Activated CD8-positive, alpha-beta T cell treated with anti-CD3 and anti-CD28 coated beads for 36 hours (primary cell): Measurements from ENCODE around the gene SPINK8. TPM values are rescaled to one million over a fixed set of nuclear protein-coding genes. Genes with fewer than 3 reads are reported as not detected.
"Not testable (repeated sequence)": the region's sequence is repeated elsewhere in the genome, so short reads cannot be mapped to it uniquely, and the experiment has no call there.

Experiments used
- ATAC-seq: fragments of 200-7000 bp; cut with Tn5 transposase; one replicate; pipeline ENCODE4 v1.10.0; 2021; ENCODE audit warnings: mild to moderate bottlenecking, moderate library complexity
- CTCF ChIA-PET: fragments of 350-600 bp; sonication (Branson Sonifier 250); formaldehyde crosslinking; loops from one replicate; lab custom pipeline; 2021; ENCODE audit warnings: antibody characterized with exemption; lab: Charles Lee
- POLR2A ChIA-PET: fragments of 350-600 bp; sonication (Branson Sonifier 250); formaldehyde crosslinking; loops from one replicate; lab custom pipeline; 2021; ENCODE audit warnings: antibody characterized with exemption; lab: Charles Lee
- DNase-seq: peaks from one replicate; pipeline ENCODE4 v3.0.0-alpha.2; 2020
- H3K27ac Mint-ChIP-seq: one replicate; pipeline ENCODE4 v1.8.0; 2021; ENCODE audit warnings: mild to moderate bottlenecking, mixed read lengths
- H3K27me3 Mint-ChIP-seq: one replicate; pipeline ENCODE4 v1.8.0; 2021; ENCODE audit warnings: mixed read lengths
- H3K36me3 Mint-ChIP-seq: one replicate; pipeline ENCODE4 v1.8.0; 2021; ENCODE audit warnings: low read depth, mixed read lengths
- H3K4me1 Mint-ChIP-seq: one replicate; pipeline ENCODE4 v1.8.0; 2021; ENCODE audit warnings: low read depth, mixed read lengths
- H3K4me3 Mint-ChIP-seq: one replicate; pipeline ENCODE4 v1.8.0; 2021; ENCODE audit warnings: mild to moderate bottlenecking, moderate library complexity, mixed read lengths
- H3K9me3 Mint-ChIP-seq: one replicate; pipeline ENCODE4 v1.8.0; 2021; ENCODE audit warnings: mixed read lengths
- intact Hi-C: fragments of 100-400 bp; cut with micrococcal nuclease; formaldehyde crosslinking; loops from one replicate; pipeline ENCODE4 v1.10.0; 2022
- total RNA-seq, 2 experiments: library from RNA; stranded (reverse); gene quantifications; one replicate each; pipeline ENCODE4 v1.2.3, GENCODE V29; 2021
- TF ChIP-seq, protein P1 (sequence below): fragments of 200-600 bp; IDR thresholded peaks from one replicate; pipeline ENCODE4 v1.8.0; 2022; ENCODE audit warnings: antibody characterized with exemption, mild to moderate bottlenecking

Gene SPINK8
- total RNA-seq, 2 experiments from 2014 or later = not detected

DNA sequence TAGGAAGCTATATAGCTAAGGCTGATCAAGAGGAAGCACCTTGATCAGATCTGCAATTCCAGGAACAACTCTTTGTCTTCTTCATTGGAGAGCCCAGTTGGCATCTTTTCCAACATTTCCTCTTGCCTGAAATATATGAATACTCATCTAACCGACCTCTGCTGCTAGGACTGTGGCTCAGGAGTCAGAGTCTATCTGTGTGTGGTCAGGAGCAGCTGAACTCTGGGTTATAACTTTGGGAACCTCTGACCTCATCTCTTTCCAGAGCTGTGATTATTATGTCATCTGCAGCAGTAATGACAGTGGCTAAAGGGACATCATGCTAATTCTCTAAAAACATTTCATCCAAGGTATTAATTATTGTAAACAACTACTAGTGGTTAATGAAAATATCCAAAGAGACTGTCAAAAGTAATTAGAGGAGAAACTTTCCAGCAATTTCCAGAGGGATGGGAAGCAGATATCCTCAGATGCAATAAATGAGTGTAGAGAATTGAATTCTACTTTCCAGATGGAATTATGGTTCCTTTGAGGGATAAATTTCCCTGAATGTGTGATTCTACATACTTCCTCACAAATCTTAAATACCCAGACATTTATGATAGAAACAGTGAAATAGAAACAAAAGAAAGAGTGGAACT lies 11.5 kb upstream of the SPINK8 start:
- TF ChIP-seq, protein P1, sequence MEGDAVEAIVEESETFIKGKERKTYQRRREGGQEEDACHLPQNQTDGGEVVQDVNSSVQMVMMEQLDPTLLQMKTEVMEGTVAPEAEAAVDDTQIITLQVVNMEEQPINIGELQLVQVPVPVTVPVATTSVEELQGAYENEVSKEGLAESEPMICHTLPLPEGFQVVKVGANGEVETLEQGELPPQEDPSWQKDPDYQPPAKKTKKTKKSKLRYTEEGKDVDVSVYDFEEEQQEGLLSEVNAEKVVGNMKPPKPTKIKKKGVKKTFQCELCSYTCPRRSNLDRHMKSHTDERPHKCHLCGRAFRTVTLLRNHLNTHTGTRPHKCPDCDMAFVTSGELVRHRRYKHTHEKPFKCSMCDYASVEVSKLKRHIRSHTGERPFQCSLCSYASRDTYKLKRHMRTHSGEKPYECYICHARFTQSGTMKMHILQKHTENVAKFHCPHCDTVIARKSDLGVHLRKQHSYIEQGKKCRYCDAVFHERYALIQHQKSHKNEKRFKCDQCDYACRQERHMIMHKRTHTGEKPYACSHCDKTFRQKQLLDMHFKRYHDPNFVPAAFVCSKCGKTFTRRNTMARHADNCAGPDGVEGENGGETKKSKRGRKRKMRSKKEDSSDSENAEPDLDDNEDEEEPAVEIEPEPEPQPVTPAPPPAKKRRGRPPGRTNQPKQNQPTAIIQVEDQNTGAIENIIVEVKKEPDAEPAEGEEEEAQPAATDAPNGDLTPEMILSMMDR = no peak
- ATAC-seq = no peak
- no peaks in the 10 kb centered on the region for H3K9me3 Mint-ChIP-seq
- H3K27ac Mint-ChIP-seq = no peak overlapping the region
- intact Hi-C loops = no loop called here
- POLR2A ChIA-PET = no interaction called here
- no peaks in the 10 kb centered on the region for H3K36me3 Mint-ChIP-seq
- peaks cover 5% of the 10 kb centered on the region for H3K27me3 Mint-ChIP-seq
- CTCF ChIA-PET = interaction anchor here (0.8 kb wide), 1 partner anchor 91 kb away, joined by 4 read pairs; no protein-coding TSS in a partner anchor
- H3K4me1 Mint-ChIP-seq = no peaks in the 10 kb centered on the region
- H3K4me3 Mint-ChIP-seq = no peak overlapping the region
- DNase-seq = no peak

DNA sequence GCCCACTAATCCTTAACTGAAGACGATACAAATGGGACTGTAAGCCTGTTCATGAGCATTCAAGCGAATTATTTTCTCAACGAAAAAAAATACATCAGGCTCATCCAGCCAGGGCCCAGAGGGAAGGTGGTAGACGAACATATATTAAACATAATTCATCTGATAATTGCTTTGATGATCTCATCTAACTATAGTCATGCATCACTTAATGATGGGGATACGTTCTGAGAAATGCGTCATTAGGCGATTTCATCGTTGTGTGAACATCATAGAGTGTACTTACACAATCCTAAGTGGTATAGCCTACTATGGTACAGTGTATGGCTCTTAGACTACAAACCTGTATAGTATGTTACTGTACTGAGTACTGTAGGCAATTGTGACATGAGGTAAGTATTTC lies 10.0 kb upstream of the SPINK8 start:
- intact Hi-C loops = no loop called here
- CTCF ChIA-PET = no interaction called here
- Mint-ChIP-seq H3K27me3 (peaks cover 6% of the 10 kb centered on the region), H3K27ac (no peak overlapping the region), H3K4me1 (no peaks in the 10 kb centered on the region), H3K36me3 (no peaks in the 10 kb centered on the region), H3K4me3 (no peak overlapping the region), H3K9me3 (no peaks in the 10 kb centered on the region)
- TF ChIP-seq, protein P1 = no peak
- ATAC-seq = no peak
- POLR2A ChIA-PET = no interaction called here
- DNase-seq = no peak

DNA sequence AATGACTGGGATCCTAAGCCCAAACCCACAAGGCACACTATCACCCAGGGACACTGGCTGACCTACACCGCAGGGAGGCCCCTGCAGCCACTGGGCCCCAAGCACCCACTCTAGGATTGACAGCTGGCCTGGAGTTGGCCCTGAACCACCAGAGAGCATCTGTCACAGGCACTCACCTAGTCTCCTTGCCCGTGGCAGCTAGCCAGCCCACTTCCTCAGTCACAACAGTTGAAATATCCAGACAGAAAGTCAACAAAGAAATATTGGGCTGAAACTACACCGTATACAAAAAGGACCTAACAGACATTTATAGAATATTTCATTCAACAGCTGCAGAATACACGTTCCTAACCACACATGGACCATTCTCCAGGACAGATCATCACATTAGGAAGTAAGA lies 5.2 kb upstream of the SPINK8 start:
- H3K4me1 Mint-ChIP-seq = no peaks in the 10 kb centered on the region

DNA sequence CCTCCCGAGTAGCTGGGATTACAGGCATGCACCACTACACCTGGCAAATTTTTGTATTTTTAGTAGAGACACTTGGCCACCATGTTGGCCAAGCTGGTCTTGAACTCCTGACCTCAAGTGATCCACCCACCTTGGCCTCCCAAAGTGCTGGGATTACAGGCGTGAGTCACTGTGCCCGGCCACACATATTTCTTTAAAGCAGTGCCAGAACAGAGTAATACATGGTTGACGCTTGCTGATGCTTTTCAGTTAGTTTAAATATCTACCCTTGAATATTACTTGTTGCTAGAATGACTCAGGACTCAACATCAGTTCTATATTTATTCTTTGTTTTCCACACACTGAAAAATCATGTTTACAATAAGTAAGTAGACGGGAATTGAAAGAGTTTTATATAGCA lies 4.1 kb upstream of the SPINK8 start:
- H3K27ac Mint-ChIP-seq, intact Hi-C loops, CTCF ChIA-PET, H3K4me3 Mint-ChIP-seq, H3K4me1 Mint-ChIP-seq, ATAC-seq, H3K9me3 Mint-ChIP-seq, H3K36me3 Mint-ChIP-seq, DNase-seq, POLR2A ChIA-PET: not testable (repeated sequence)
- H3K27me3 Mint-ChIP-seq = peaks cover 12% of the 10 kb centered on the region

More for the DNA sequence above, 5.2 kb upstream of the SPINK8 start:
- ChIA-PET POLR2A (no interaction called here), CTCF (interaction anchor here (1.3 kb wide), 1 partner anchor 12 kb away, joined by 3 read pairs; no protein-coding TSS in a partner anchor)
- no peak overlapping the region for H3K27ac Mint-ChIP-seq
- intact Hi-C loops = no loop called here
- TF ChIP-seq, protein P1 = no peak
- ATAC-seq (no peak), DNase-seq (no peak)
- H3K36me3 Mint-ChIP-seq = no peaks in the 10 kb centered on the region
- H3K27me3 Mint-ChIP-seq = peaks cover 12% of the 10 kb centered on the region
- no peak overlapping the region for H3K4me3 Mint-ChIP-seq
- no peaks in the 10 kb centered on the region for H3K9me3 Mint-ChIP-seq

DNA sequence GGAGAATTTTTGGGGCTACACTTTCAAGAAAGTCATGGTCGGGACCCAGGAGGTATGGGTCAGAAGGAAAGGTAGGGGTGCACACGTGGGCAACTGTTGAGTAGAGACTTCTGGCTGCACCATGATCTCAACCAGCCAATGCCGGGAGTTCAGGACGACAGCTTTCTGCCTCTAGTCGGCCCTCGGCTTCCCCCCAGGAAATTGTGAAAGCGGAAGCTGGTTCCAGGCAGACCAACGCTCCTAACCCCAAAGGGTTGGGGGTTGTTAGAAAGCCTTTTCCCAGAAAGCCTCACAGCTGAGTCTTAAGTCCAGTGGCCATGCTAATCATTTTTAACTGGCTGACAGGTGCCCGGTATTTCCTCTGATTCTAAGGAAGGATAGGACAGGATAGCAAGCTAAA lies 1.8 kb upstream of the SPINK8 start:
- POLR2A ChIA-PET, H3K27ac Mint-ChIP-seq, H3K9me3 Mint-ChIP-seq, H3K4me1 Mint-ChIP-seq, ATAC-seq, H3K36me3 Mint-ChIP-seq, DNase-seq, intact Hi-C loops, CTCF ChIA-PET, H3K4me3 Mint-ChIP-seq: not testable (repeated sequence)
- H3K27me3 Mint-ChIP-seq = peaks cover 11% of the 10 kb centered on the region

DNA sequence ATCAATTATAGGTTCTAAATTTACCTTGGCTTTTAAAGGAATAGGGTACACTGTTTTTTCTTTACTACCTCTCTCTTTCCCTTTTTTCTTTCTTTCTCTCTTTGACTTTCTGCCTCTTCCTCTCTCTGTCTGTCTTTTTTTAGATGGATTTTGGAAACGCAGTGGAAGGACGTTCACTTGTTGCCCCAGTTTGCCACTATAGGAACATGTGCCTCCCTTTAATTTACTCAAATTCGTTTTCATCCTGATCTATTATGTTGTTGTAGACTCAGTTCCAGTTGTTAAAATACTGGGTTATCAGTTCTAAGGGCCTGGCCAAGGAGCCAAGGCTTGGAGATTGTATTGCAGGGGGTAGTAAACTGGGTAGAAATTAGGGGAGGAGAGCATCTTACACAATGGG lies 1.1 kb upstream of the SPINK8 start:
- intact Hi-C loops = no loop called here
- CTCF ChIA-PET = no interaction called here

DNA sequence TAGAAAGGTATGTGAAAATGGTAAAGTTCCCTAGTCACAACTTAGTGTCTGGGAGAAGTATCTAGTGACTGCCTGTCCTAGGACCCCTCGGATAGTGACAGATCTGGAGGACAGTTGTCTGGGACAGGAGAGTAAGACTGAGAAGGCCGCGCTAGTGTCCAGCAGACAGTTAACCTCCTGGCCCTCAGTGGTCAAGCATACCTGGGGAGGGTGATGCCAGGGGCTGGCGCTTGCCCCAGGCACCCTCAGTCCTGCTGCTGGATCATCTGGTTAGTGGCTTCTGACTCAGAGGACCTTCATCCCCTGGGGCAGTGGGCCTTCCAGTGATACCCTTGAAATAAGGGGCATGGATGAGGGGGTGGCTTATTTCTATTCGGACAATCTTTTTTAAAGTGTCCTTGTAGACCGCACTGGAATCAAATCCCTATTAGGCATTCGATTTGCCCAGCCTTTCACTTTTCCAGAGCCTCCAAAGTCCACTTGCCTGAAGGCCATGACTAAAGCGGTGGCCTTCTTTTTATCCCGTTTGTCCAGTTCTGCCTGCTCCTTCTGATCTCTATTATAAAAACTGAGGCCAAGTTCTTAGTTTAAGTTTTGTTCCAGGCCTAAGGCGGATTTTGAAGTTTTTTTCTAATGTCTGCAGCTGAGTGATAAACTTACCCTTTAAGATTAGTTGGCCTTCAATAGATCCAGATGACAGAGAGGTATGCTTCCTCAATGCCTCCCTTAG lies 1.6 kb downstream of the SPINK8 start:
- H3K4me3 Mint-ChIP-seq, DNase-seq, H3K9me3 Mint-ChIP-seq, ATAC-seq, H3K36me3 Mint-ChIP-seq, H3K27ac Mint-ChIP-seq, H3K4me1 Mint-ChIP-seq, CTCF ChIA-PET, POLR2A ChIA-PET, H3K27me3 Mint-ChIP-seq, intact Hi-C loops: not testable (repeated sequence)

More for the DNA sequence above, 1.1 kb upstream of the SPINK8 start:
- POLR2A ChIA-PET = no interaction called here
- ATAC-seq = no peak
- TF ChIP-seq, protein P1 = no peak
- Mint-ChIP-seq H3K9me3 (no peaks in the 10 kb centered on the region), H3K27me3 (peaks cover 10% of the 10 kb centered on the region), H3K36me3 (no peaks in the 10 kb centered on the region), H3K4me3 (no peak overlapping the region), H3K27ac (no peak overlapping the region), H3K4me1 (no peaks in the 10 kb centered on the region)
- DNase-seq = no peak
